Right lobe of liver (tissue), 6 donors: ENCODE data around the gene FOXL2. TPM values are rescaled to one million over a fixed set of nuclear protein-coding genes. Genes with fewer than 3 reads are reported as not detected.
"Not testable (repeated sequence)": the region's sequence is repeated elsewhere in the genome, so short reads cannot be mapped to it uniquely, and the experiment has no call there.

ENCODE experiments used
- ATAC-seq, 4 donors: fragments of 200-7000 bp; cut with Tn5 transposase; one replicate each; pipeline ENCODE4 v1.9.1; 2020; ENCODE audit warnings: mild to moderate bottlenecking in 4 of 4, moderate library complexity in 4 of 4
- DNase-seq, 3 donors: peaks; one replicate each; pipeline ENCODE4 v3.0.0-alpha.2; 2020
- H3K27ac ChIP-seq, 3 donors: fragments of 200-600 bp; one replicate each; pipeline ENCODE4 v1.8.0; 2022
- H3K27me3 ChIP-seq, 2 donors: fragments of 200-600 bp; one replicate each; pipeline ENCODE4 v1.8.0; 2022
- H3K36me3 ChIP-seq, 4 donors: fragments of 200-600 bp; sonication (generic) in 1 of 4; one replicate each; pipeline versions ENCODE4 v1.5.1 to v1.8.0; 2017 to 2022; ENCODE audit warnings: control low read depth in 1 of 4
- H3K4me1 ChIP-seq, 4 donors: fragments of 200-600 bp; sonication (generic) in 1 of 4; one replicate each; pipeline versions ENCODE4 v1.5.1 to v1.8.0; 2017 to 2022; ENCODE audit warnings: control low read depth in 1 of 4
- H3K4me3 ChIP-seq, 3 donors: fragments of 200-600 bp; one replicate each; pipeline ENCODE4 v1.8.0; 2022
- H3K9me3 ChIP-seq, 4 donors: fragments of 200-600 bp; sonication (generic) in 1 of 4; one replicate each; pipeline versions ENCODE4 v1.5.1 to v1.8.0; 2017 to 2022; ENCODE audit warnings: control low read depth in 1 of 4
- CTCF ChIP-seq, 4 donors: fragments of 200-600 bp in 3 of 4; fragments of 450-650 bp in 1 of 4; IDR thresholded peaks; one replicate each; pipeline versions ENCODE4 v1.5.1 to v1.8.0; 2016 to 2022; ENCODE audit warnings: antibody characterized with exemption in 4 of 4, mild to moderate bottlenecking in 2 of 4
- POLR2A ChIP-seq: fragments of 450-650 bp; IDR thresholded peaks from one replicate; pipeline ENCODE4 v1.6.1; 2017; ENCODE audit warnings: antibody characterized with exemption, mild to moderate bottlenecking
- WGBS: methylation state at CpG from one replicate; pipeline ENCODE4 v1.1.6; 2018; ENCODE audit warnings: low coverage, low lambda C conversion rate; ENCODE audit not compliant: insufficient coverage; ENCODE audit errors: missing lambda C conversion rate; 5-methylcytosine and 5-hydroxymethylcytosine counted together
- intact Hi-C, 2 donors: fragments of 100-400 bp; cut with DNase I; formaldehyde crosslinking; loops; one replicate each; pipeline versions ENCODE4 v1.11.2 to v1.14.1; 2022
- total RNA-seq, 6 experiments: library from RNA; depleted of rRNA in 2 of 6; stranded (reverse); fragments of >200 nt in 2 of 6; fragmentation: NEBNext Ultra II Directional in 3 of 6; extraction: Animal tissue kit (Norgen Biotek cat#: 25700) in 3 of 6; gene quantifications; one replicate each; pipeline versions ENCODE4 v1.1.0 to v1.2.4, GENCODE V29; 2016 to 2023
- donor health status: DM: no; HTN: yes; CAD: no.
- donor health status: DM: no; HTN: no; CAD: no.
- donor health status: DM: no; HTN: no; CAD: no.
- donor health status: DM: no; HTN: yes; CAD: no.
- donor health status: DM: no; HTN: yes; CAD: no.

The FOXL2 gene
- total RNA-seq, 6 experiments from 2014 or later = not detected

- no peak overlapping the region for H3K4me3 ChIP-seq
- H3K4me1 ChIP-seq = no peaks in the 10 kb centered on the region
- H3K36me3 ChIP-seq = no peaks in the 10 kb centered on the region
- no peaks in the 10 kb centered on the region for H3K9me3 ChIP-seq
- H3K27me3 ChIP-seq = no peaks in the 10 kb centered on the region
- no peak overlapping the region for H3K27ac ChIP-seq
- intact Hi-C loops = loop anchor here in 1 of 2 donors (10.0 kb wide), 1 partner anchor 514 kb away; no protein-coding TSS in a partner anchor
- TF ChIP-seq POLR2A (no peak), CTCF (IDR thresholded peaks at IDR 0.05) (no peak)
- ATAC-seq = no peak
- no peak for DNase-seq
- 77% methylated on average over 3 of the region's 42 CpGs for WGBS
Measured at GRCh38 chr3:138928727-138929372, 18.1 kb downstream of the FOXL2 start.

GRCh38 chr3:138923531-138923994, 23.4 kb downstream of the FOXL2 start:
- Histone ChIP-seq H3K4me3 (no peak overlapping the region), H3K36me3 (no peaks in the 10 kb centered on the region), H3K9me3 (no peaks in the 10 kb centered on the region), H3K27ac (no peak overlapping the region), H3K27me3 (no peaks in the 10 kb centered on the region), H3K4me1 (no peaks in the 10 kb centered on the region)
- intact Hi-C loops = loop anchor here in 1 of 2 donors (5.0 to 10.0 kb wide), 2 partner anchors 221 to 509 kb away; no protein-coding TSS in a partner anchor
- TF ChIP-seq POLR2A (no peak), CTCF (IDR thresholded peaks at IDR 0.05) (peak; percentile 88 to 96 (median 94))
- DNase-seq (peak; percentile 73 to 81 (median 76)), ATAC-seq (peak; percentile 94 to 97 (median 95))
- WGBS = 28% methylated on average over 3 of the region's 6 CpGs

- DNase-seq, H3K27me3 ChIP-seq, H3K36me3 ChIP-seq, H3K4me3 ChIP-seq, H3K4me1 ChIP-seq, H3K9me3 ChIP-seq, H3K27ac ChIP-seq, ATAC-seq: not testable (repeated sequence)
- intact Hi-C loops = loop anchor here in 1 of 2 donors (5.0 to 10.0 kb wide), 2 partner anchors 220 to 508 kb away; no protein-coding TSS in a partner anchor
- WGBS = 75% methylated on average over 4 of the region's 6 CpGs
Measured at GRCh38 chr3:138922400-138922799, 24.5 kb downstream of the FOXL2 start.

GRCh38 chr3:138921316-138922292, 25.3 kb downstream of the FOXL2 start:
- no peak overlapping the region for H3K27ac ChIP-seq
- intact Hi-C loops = loop anchor here in 1 of 2 donors (5.0 to 10.0 kb wide), 2 partner anchors 219 to 507 kb away; no protein-coding TSS in a partner anchor
- no peaks in the 10 kb centered on the region for H3K4me1 ChIP-seq
- H3K27me3 ChIP-seq = no peaks in the 10 kb centered on the region
- TF ChIP-seq CTCF (IDR thresholded peaks at IDR 0.05) = no peak
- WGBS = 72% methylated on average over 8 of the region's 8 CpGs
- ATAC-seq (peak in 1 of 4 donors; percentile 53), DNase-seq (no peak)
- no peaks in the 10 kb centered on the region for H3K36me3 ChIP-seq
- H3K4me3 ChIP-seq = no peak overlapping the region
- no peaks in the 10 kb centered on the region for H3K9me3 ChIP-seq
